Fibroblast of mammary gland (primary cell): ENCODE data around the gene ZNF709.
"Not testable (repeated sequence)": the region's sequence is repeated elsewhere in the genome, so short reads cannot be mapped to it uniquely, and the experiment has no call there.

Experiments used
- DNase-seq: peaks from one replicate; pipeline ENCODE4 v3.0.0-alpha.2; 2010; ENCODE audit warnings: low read depth
- H3K4me3 ChIP-seq: 2 replicates; pipeline ENCODE4 v1.5.1; 2011; ENCODE audit warnings: low read depth, mild to moderate bottlenecking, low read length, moderate library complexity; ENCODE audit not compliant: control insufficient read depth
- CTCF ChIP-seq: conservative IDR thresholded peaks from 2 replicates; pipeline ENCODE4 v1.5.1; 2011; ENCODE audit warnings: low read depth, low read length, inconsistent platforms; ENCODE audit not compliant: control insufficient read depth, insufficient read depth

Gene ZNF709

GRCh38 chr19:12482509-12482886 lies 2.1 kb downstream of the ZNF709 start:
- no peak overlapping the region for H3K4me3 ChIP-seq
- no peak for DNase-seq
- TF ChIP-seq CTCF, result no peak

GRCh38 chr19:12481781-12482508 lies 2.7 kb downstream of the ZNF709 start:
- no peak overlapping the region for H3K4me3 ChIP-seq
- TF ChIP-seq CTCF, result no peak

GRCh38 chr19:12478234-12478941 lies 6.2 kb downstream of the ZNF709 start:
- H3K4me3 ChIP-seq, result no peak overlapping the region
- TF ChIP-seq CTCF, result no peak
- no peak for DNase-seq

More at GRCh38 chr19:12481781-12482508, 2.7 kb downstream of the ZNF709 start:
- DNase-seq, result no peak

GRCh38 chr19:12467651-12468050 lies 17.0 kb downstream of the ZNF709 start:
- not testable (repeated sequence) for DNase-seq, H3K4me3 ChIP-seq

- no peak overlapping the region for H3K4me3 ChIP-seq
- no peak for DNase-seq
- no peak for TF ChIP-seq CTCF
These were observed 19.4 kb downstream of the ZNF709 start for GRCh38 chr19:12465211-12465610.

- no peak for DNase-seq
- H3K4me3 ChIP-seq, result no peak overlapping the region
- TF ChIP-seq CTCF, result no peak
These were observed 19.8 kb downstream of the ZNF709 start for GRCh38 chr19:12464769-12465168.

- DNase-seq, H3K4me3 ChIP-seq: not testable (repeated sequence)
These were observed 20.5 kb downstream of the ZNF709 start for GRCh38 chr19:12464139-12464538.

- no peak for DNase-seq
- TF ChIP-seq CTCF, result no peak
- no peak overlapping the region for H3K4me3 ChIP-seq
These were observed 31.1 kb downstream of the ZNF709 start for GRCh38 chr19:12453495-12453894.
